BJ (cell line): ENCODE measurements around the gene NT5DC3. TPM values are rescaled to one million over a fixed set of nuclear protein-coding genes. Genes with fewer than 3 reads are reported as not detected.

ENCODE experiments used
- CTCF ChIA-PET: fragments of 350-600 bp; formaldehyde crosslinking; extraction: SDS; loops from one replicate; lab custom pipeline; 2021; ENCODE audit warnings: antibody characterized with exemption, inconsistent platforms; lab: Yijun Ruan, JAX
- POLR2A ChIA-PET: fragments of 300-600 bp; sonication (Branson Sonifier 250); formaldehyde crosslinking; extraction: SDS; loops from one replicate; lab custom pipeline; 2021; ENCODE audit warnings: antibody characterized with exemption; lab: Charles Lee
- DNase-seq: peaks from one replicate; pipeline ENCODE4 v3.0.0-alpha.2; 2011; ENCODE audit warnings: low read depth
- H3K27me3 ChIP-seq: 2 replicates; pipeline ENCODE4 v1.6.0; 2011; ENCODE audit warnings: low read length; ENCODE audit not compliant: control insufficient read depth, insufficient read depth
- H3K36me3 ChIP-seq: 2 replicates; pipeline ENCODE4 v1.5.1; 2011; ENCODE audit warnings: low read length; ENCODE audit not compliant: control insufficient read depth, insufficient read depth
- H3K4me3 ChIP-seq: 2 replicates; pipeline ENCODE4 v1.5.1; 2011; ENCODE audit warnings: low read depth, mild to moderate bottlenecking, control low read depth, low read length
- CTCF ChIP-seq: IDR thresholded peaks from 2 replicates; pipeline ENCODE4 v1.5.1; 2011; ENCODE audit warnings: low read depth, mild to moderate bottlenecking, control low read depth, inconsistent platforms, low read length, moderate library complexity; ENCODE audit not compliant: insufficient read depth
- polyA plus RNA-seq: library from polyadenylated mRNA; depleted of rRNA; stranded (reverse); fragments of >200 nt; gene quantifications from 2 replicates; pipeline ENCODE4 v1.2.3, GENCODE V29; 2011

The NT5DC3 gene
- polyA plus RNA-seq, 1 experiment, result 1.2 TPM

- TF ChIP-seq CTCF, result no peak
- no peak for DNase-seq
- Histone ChIP-seq H3K36me3 (no peaks in the 10 kb centered on the region), H3K4me3 (no peak overlapping the region), H3K27me3 (no peaks in the 10 kb centered on the region)
- CTCF ChIA-PET, result interaction anchor here (1.5 to 1.6 kb wide), 2 partner anchors 13 to 16 kb away, joined by 5 read pairs; partner anchors contain the start of gene NT5DC3
- POLR2A ChIA-PET, result interaction anchor here (0.5 kb wide), 1 partner anchor 18 kb away, joined by 3 read pairs; no protein-coding TSS in a partner anchor
Observed at GRCh38 chr12:103855036-103855712, 14.1 kb upstream of the NT5DC3 start.

- no peaks in the 10 kb centered on the region for H3K36me3 ChIP-seq
- no peak overlapping the region for H3K4me3 ChIP-seq
- H3K27me3 ChIP-seq, result no peaks in the 10 kb centered on the region
- ChIA-PET CTCF (interaction anchor here (1.5 to 1.6 kb wide), 2 partner anchors 13 to 16 kb away, joined by 5 read pairs; partner anchors contain the start of gene NT5DC3), POLR2A (interaction anchor here (0.5 kb wide), 1 partner anchor 17 kb away, joined by 3 read pairs; no protein-coding TSS in a partner anchor)
- no peak for DNase-seq
- TF ChIP-seq CTCF, result no peak
Observed at GRCh38 chr12:103854372-103854973, 13.4 kb upstream of the NT5DC3 start.

GRCh38 chr12:103852498-103852997 lies 11.5 kb upstream of the NT5DC3 start:
- H3K27me3 ChIP-seq, result no peaks in the 10 kb centered on the region
- POLR2A ChIA-PET, result no interaction called here
- DNase-seq, result no peak
- CTCF ChIA-PET, result interaction anchor here (0.5 kb wide), 1 partner anchor 1369 kb away, joined by 3 read pairs; no protein-coding TSS in a partner anchor
- no peak for TF ChIP-seq CTCF
- H3K4me3 ChIP-seq, result no peak overlapping the region
- no peaks in the 10 kb centered on the region for H3K36me3 ChIP-seq

GRCh38 chr12:103851127-103851526 lies 10.1 kb upstream of the NT5DC3 start:
- H3K27me3 ChIP-seq, result no peaks in the 10 kb centered on the region
- TF ChIP-seq CTCF, result no peak
- no peak for DNase-seq
- ChIA-PET CTCF (interaction anchor here (1.1 kb wide), 1 partner anchor 17 kb away, joined by 4 read pairs; no protein-coding TSS in a partner anchor), POLR2A (no interaction called here)
- no peak overlapping the region for H3K4me3 ChIP-seq
- no peaks in the 10 kb centered on the region for H3K36me3 ChIP-seq

- POLR2A ChIA-PET, result no interaction called here
- no peaks in the 10 kb centered on the region for H3K27me3 ChIP-seq
- TF ChIP-seq CTCF, result no peak
- DNase-seq, result no peak
- no peak overlapping the region for H3K4me3 ChIP-seq
- CTCF ChIA-PET, result interaction anchor here (0.7 to 1.2 kb wide), 3 partner anchors 9 to 19 kb away, joined by 3 to 4 read pairs (median 3); no protein-coding TSS in a partner anchor
- H3K36me3 ChIP-seq, result no peaks in the 10 kb centered on the region
Observed at GRCh38 chr12:103850429-103850828, 9.4 kb upstream of the NT5DC3 start.
